HEK293 (cell line): ENCODE results near the gene CREB5.

Experiments
- CTCF ChIA-PET: fragments of 350-600 bp; formaldehyde crosslinking; extraction: SDS; loops from one replicate; lab custom pipeline; 2021; ENCODE audit warnings: antibody characterized with exemption; lab: Yijun Ruan, JAX
- POLR2A ChIA-PET: fragments of 300-600 bp; formaldehyde crosslinking; extraction: SDS; loops from one replicate; lab custom pipeline; 2020; ENCODE audit warnings: antibody characterized with exemption, inconsistent platforms; lab: Yijun Ruan, JAX
- H3K27ac ChIP-seq: fragments of 200-500 bp; sonication (Bioruptor generic); 2 replicates; pipeline ENCODE4 v1.5.1; 2014; ENCODE audit warnings: low read depth, low read length, control low read depth, inconsistent platforms; ENCODE audit errors: extremely low read depth
- H3K36me3 ChIP-seq, 2 experiments: fragments of 200-500 bp in 1 of 2; sonication (Bioruptor generic) in 1 of 2; 1 replicate in 1 of 2; 2 replicates in 1 of 2; pipeline ENCODE4 v1.5.1; 2014 to 2017; ENCODE audit warnings: inconsistent platforms in 2 of 2, low read length in 2 of 2; ENCODE audit not compliant: control insufficient read depth in 2 of 2, insufficient read depth in 1 of 2
- H3K4me1 ChIP-seq: fragments of 200-500 bp; sonication (Bioruptor generic); 2 replicates; pipeline ENCODE4 v1.5.1; 2014; ENCODE audit warnings: mild to moderate bottlenecking, low read length, inconsistent platforms; ENCODE audit not compliant: control insufficient read depth, insufficient read depth
- H3K4me3 ChIP-seq: 2 replicates; pipeline ENCODE4 v1.5.1; 2011; ENCODE audit warnings: low read depth, mild to moderate bottlenecking, control low read depth, low read length, moderate library complexity
- H3K9me3 ChIP-seq: fragments of 200-500 bp; sonication (Bioruptor generic); 2 replicates; pipeline ENCODE4 v1.5.1; 2014; ENCODE audit warnings: low read depth, low read length, inconsistent platforms; ENCODE audit not compliant: control insufficient read depth, insufficient read depth
- GLI4 ChIP-seq: fragments of 450-650 bp; formaldehyde crosslinking; IDR thresholded peaks from 2 replicates; pipeline ENCODE4 v1.5.1; 2016; ENCODE audit warnings: missing biosample characterization, missing genetic modification characterization
- GLIS1 ChIP-seq: fragments of 450-650 bp; formaldehyde crosslinking; IDR thresholded peaks from 2 replicates; pipeline ENCODE4 v1.5.1; 2016; ENCODE audit warnings: missing biosample characterization, missing genetic modification characterization
- IKZF3 ChIP-seq: fragments of 450-650 bp; IDR thresholded peaks from 2 replicates; pipeline ENCODE4 v1.5.0; 2018; ENCODE audit warnings: missing biosample characterization, mild to moderate bottlenecking, missing genetic modification characterization, moderate library complexity
- ZBTB1 ChIP-seq: fragments of 450-650 bp; formaldehyde crosslinking; IDR thresholded peaks from 2 replicates; pipeline ENCODE4 v1.5.1; 2016; ENCODE audit warnings: missing biosample characterization, missing genetic modification characterization
- ZBTB48 ChIP-seq: fragments of 450-650 bp; formaldehyde crosslinking; IDR thresholded peaks from 2 replicates; pipeline ENCODE4 v1.5.1; 2016; ENCODE audit warnings: missing biosample characterization, missing genetic modification characterization
- ZNF155 ChIP-seq: fragments of 450-650 bp; formaldehyde crosslinking; IDR thresholded peaks from 2 replicates; pipeline ENCODE4 v1.5.1; 2016; ENCODE audit warnings: missing biosample characterization, missing genetic modification characterization
- ZNF202 ChIP-seq: fragments of 450-650 bp; formaldehyde crosslinking; IDR thresholded peaks from 2 replicates; pipeline ENCODE4 v1.5.1; 2016; ENCODE audit warnings: missing biosample characterization, missing genetic modification characterization, borderline replicate concordance
- ZNF24 ChIP-seq: fragments of 450-650 bp; formaldehyde crosslinking; IDR thresholded peaks from 2 replicates; pipeline ENCODE4 v1.5.1; 2016; ENCODE audit warnings: missing biosample characterization, missing genetic modification characterization
- ZNF302 ChIP-seq: fragments of 450-650 bp; formaldehyde crosslinking; IDR thresholded peaks from 2 replicates; pipeline ENCODE4 v1.5.1; 2016; ENCODE audit warnings: missing biosample characterization, missing genetic modification characterization, low read depth
- ZNF404 ChIP-seq: fragments of 450-650 bp; formaldehyde crosslinking; IDR thresholded peaks from 2 replicates; pipeline ENCODE4 v1.5.1; 2017; ENCODE audit warnings: missing biosample characterization, missing genetic modification characterization
- ZNF426 ChIP-seq: fragments of 450-650 bp; formaldehyde crosslinking; IDR thresholded peaks from 2 replicates; pipeline ENCODE4 v1.5.1; 2017; ENCODE audit warnings: missing biosample characterization, missing genetic modification characterization, mild to moderate bottlenecking, inconsistent platforms, moderate library complexity
- ZNF514 ChIP-seq: fragments of 450-650 bp; formaldehyde crosslinking; IDR thresholded peaks from 2 replicates; pipeline ENCODE4 v1.5.1; 2016; ENCODE audit warnings: missing biosample characterization, missing genetic modification characterization
- ZNF626 ChIP-seq: fragments of 450-650 bp; sonication (Bioruptor Pico); formaldehyde crosslinking; IDR thresholded peaks from 2 replicates; pipeline ENCODE4 v1.5.1; 2018; ENCODE audit warnings: missing biosample characterization, missing genetic modification characterization, inconsistent platforms
- ZNF747 ChIP-seq: fragments of 450-650 bp; formaldehyde crosslinking; IDR thresholded peaks from 2 replicates; pipeline ENCODE4 v1.5.1; 2016; ENCODE audit warnings: missing biosample characterization, missing genetic modification characterization
- ZSCAN23 ChIP-seq: fragments of 450-650 bp; formaldehyde crosslinking; IDR thresholded peaks from 2 replicates; pipeline ENCODE4 v1.5.1; 2016; ENCODE audit warnings: missing biosample characterization, missing genetic modification characterization
- TF ChIP-seq, protein P1 (sequence below): fragments of 450-650 bp; formaldehyde crosslinking; IDR thresholded peaks from 2 replicates; pipeline ENCODE4 v1.5.1; 2016; ENCODE audit warnings: missing biosample characterization, missing genetic modification characterization
- TF ChIP-seq, protein P2 (sequence below): fragments of 450-650 bp; formaldehyde crosslinking; IDR thresholded peaks from 2 replicates; pipeline ENCODE4 v1.5.1; 2016; ENCODE audit warnings: missing biosample characterization, missing genetic modification characterization
- TF ChIP-seq, protein P3 (sequence below): fragments of 450-650 bp; formaldehyde crosslinking; IDR thresholded peaks from 2 replicates; pipeline ENCODE4 v1.5.1; 2016; ENCODE audit warnings: missing biosample characterization, missing genetic modification characterization
- TF ChIP-seq, protein P4 (sequence below): fragments of 450-650 bp; formaldehyde crosslinking; IDR thresholded peaks from 2 replicates; pipeline ENCODE4 v1.5.1; 2016; ENCODE audit warnings: missing biosample characterization, missing genetic modification characterization
- TF ChIP-seq, protein P5 (sequence below): fragments of 450-650 bp; formaldehyde crosslinking; IDR thresholded peaks from 2 replicates; pipeline ENCODE4 v1.5.1; 2016; ENCODE audit warnings: missing biosample characterization, missing genetic modification characterization

CREB5 gene

DNA sequence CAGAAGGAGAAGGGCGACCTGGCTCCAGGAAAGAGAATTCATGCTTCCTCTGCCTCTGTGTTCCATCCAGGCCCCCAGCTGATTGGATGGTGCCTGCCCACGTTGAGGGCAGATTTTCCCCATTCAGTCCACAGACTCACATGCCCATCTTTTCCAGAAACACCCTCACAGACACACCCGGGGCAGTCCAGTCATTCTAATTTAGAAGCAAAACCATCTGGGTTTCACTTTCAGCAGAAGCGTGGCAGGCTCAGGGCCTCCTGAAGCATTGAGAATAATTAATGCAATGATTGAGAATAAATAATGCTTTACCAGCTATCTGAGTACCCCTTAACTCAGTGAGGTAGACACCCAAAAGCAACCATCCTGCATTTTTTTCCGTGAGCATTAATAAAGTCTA, 30.2 kb upstream of the CREB5 start:
- Histone ChIP-seq H3K9me3 (no peaks in the 10 kb centered on the region), H3K27ac (no peak overlapping the region), H3K4me3 (no peak overlapping the region), H3K4me1 (no peaks in the 10 kb centered on the region), H3K36me3 (no peaks in the 10 kb centered on the region)
- no peak for TF ChIP-seq ZNF514 (tag by site-specific recombination)
- no peak for TF ChIP-seq ZBTB48
- TF ChIP-seq ZNF155 (tag by site-specific recombination): no peak
- TF ChIP-seq ZNF626 (tag by site-specific recombination): no peak
- no peak for TF ChIP-seq ZSCAN23 (tag by site-specific recombination)
- no peak for TF ChIP-seq ZNF202 (tag by site-specific recombination)
- no peak for TF ChIP-seq IKZF3 (tag by site-specific recombination)
- TF ChIP-seq ZNF747 (tag by site-specific recombination): no peak
- no peak for TF ChIP-seq GLI4 (tag by site-specific recombination)
- TF ChIP-seq, protein P1, sequence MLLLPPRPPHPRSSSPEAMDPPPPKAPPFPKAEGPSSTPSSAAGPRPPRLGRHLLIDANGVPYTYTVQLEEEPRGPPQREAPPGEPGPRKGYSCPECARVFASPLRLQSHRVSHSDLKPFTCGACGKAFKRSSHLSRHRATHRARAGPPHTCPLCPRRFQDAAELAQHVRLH (tag by site-specific recombination): no peak
- no peak for TF ChIP-seq GLIS1
- TF ChIP-seq, protein P2, sequence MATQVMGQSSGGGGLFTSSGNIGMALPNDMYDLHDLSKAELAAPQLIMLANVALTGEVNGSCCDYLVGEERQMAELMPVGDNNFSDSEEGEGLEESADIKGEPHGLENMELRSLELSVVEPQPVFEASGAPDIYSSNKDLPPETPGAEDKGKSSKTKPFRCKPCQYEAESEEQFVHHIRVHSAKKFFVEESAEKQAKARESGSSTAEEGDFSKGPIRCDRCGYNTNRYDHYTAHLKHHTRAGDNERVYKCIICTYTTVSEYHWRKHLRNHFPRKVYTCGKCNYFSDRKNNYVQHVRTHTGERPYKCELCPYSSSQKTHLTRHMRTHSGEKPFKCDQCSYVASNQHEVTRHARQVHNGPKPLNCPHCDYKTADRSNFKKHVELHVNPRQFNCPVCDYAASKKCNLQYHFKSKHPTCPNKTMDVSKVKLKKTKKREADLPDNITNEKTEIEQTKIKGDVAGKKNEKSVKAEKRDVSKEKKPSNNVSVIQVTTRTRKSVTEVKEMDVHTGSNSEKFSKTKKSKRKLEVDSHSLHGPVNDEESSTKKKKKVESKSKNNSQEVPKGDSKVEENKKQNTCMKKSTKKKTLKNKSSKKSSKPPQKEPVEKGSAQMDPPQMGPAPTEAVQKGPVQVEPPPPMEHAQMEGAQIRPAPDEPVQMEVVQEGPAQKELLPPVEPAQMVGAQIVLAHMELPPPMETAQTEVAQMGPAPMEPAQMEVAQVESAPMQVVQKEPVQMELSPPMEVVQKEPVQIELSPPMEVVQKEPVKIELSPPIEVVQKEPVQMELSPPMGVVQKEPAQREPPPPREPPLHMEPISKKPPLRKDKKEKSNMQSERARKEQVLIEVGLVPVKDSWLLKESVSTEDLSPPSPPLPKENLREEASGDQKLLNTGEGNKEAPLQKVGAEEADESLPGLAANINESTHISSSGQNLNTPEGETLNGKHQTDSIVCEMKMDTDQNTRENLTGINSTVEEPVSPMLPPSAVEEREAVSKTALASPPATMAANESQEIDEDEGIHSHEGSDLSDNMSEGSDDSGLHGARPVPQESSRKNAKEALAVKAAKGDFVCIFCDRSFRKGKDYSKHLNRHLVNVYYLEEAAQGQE (tag by site-specific recombination): no peak
- no peak for TF ChIP-seq ZNF302 (tag by site-specific recombination)
- no peak for TF ChIP-seq ZNF404 (tag by site-specific recombination)
- TF ChIP-seq ZBTB1 (tag by site-specific recombination): no peak
- no peak for TF ChIP-seq ZNF24 (tag by site-specific recombination)
- TF ChIP-seq, protein P3, sequence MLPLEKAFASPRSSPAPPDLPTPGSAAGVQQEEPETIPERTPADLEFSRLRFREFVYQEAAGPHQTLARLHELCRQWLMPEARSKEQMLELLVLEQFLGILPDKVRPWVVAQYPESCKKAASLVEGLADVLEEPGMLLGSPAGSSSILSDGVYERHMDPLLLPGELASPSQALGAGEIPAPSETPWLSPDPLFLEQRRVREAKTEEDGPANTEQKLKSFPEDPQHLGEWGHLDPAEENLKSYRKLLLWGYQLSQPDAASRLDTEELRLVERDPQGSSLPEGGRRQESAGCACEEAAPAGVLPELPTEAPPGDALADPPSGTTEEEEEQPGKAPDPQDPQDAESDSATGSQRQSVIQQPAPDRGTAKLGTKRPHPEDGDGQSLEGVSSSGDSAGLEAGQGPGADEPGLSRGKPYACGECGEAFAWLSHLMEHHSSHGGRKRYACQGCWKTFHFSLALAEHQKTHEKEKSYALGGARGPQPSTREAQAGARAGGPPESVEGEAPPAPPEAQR (tag by site-specific recombination): no peak
- no peak for TF ChIP-seq ZNF426 (tag by site-specific recombination)
- TF ChIP-seq, protein P4, sequence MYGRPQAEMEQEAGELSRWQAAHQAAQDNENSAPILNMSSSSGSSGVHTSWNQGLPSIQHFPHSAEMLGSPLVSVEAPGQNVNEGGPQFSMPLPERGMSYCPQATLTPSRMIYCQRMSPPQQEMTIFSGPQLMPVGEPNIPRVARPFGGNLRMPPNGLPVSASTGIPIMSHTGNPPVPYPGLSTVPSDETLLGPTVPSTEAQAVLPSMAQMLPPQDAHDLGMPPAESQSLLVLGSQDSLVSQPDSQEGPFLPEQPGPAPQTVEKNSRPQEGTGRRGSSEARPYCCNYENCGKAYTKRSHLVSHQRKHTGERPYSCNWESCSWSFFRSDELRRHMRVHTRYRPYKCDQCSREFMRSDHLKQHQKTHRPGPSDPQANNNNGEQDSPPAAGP (tag by site-specific recombination): no peak
- TF ChIP-seq, protein P5, sequence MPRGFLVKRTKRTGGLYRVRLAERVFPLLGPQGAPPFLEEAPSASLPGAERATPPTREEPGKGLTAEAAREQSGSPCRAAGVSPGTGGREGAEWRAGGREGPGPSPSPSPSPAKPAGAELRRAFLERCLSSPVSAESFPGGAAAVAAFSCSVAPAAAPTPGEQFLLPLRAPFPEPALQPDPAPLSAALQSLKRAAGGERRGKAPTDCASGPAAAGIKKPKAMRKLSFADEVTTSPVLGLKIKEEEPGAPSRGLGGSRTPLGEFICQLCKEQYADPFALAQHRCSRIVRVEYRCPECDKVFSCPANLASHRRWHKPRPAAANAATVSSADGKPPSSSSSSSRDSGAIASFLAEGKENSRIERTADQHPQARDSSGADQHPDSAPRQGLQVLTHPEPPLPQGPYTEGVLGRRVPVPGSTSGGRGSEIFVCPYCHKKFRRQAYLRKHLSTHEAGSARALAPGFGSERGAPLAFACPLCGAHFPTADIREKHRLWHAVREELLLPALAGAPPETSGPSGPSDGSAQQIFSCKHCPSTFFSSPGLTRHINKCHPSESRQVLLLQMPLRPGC (tag by site-specific recombination): no peak
- POLR2A ChIA-PET: no interaction called here
- CTCF ChIA-PET: interaction anchor here (1.5 to 4.5 kb wide), 2 partner anchors 6 to 20 kb away, joined by 6 to 16 read pairs; no protein-coding TSS in a partner anchor
